Measurements from ENCODE around the gene RALGAPB.

RALGAPB gene

DNA sequence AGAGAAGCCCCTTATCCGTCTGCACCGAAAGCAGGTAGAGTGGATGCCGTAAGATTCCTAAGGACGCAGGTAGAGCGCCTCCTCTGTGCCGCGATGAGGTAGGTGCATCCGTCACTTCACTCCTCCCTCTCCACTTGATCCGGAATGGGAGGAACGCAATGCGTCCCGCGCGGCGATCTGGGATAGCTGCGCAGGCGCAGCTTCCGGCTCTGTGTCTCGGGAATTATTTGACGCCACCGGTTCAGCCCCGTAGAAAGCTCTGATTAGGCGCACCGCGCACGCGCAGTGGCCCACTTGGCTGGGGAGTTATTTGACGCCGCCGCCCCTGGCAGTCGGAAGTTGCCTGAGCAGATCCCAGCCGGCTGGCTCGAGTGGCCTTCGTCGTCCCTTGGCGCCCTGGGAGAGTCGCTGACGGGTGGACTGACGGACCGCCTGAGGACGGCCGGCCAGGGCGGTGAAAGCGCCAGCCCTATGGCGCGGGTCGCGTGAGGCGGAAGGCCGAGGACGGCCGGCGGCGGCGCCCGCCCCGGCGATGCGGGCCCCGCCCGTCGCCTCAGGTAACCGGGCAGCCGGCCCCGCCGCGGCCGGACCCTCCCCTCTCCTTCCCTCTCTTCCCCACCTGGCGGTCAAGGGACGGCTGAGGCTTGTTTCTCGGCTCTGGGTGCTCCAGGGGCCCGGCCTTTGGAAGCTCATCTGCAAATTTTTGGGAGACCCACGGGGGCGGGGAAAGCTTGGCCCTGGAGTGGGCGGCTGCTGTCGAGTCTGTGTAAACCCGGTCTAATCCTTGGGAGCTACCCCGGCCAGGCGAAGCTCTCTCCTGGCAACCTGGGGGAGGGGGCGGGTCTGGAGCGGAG is at the start of gene RALGAPB:
Gene RALGAPB, plus strand, starts transcription at position 331 of the 854 bp plus-strand sequence. CDS start 15,590 bp downstream, outside the sequence.
- intact Hi-C loops (cut with DNase I; ENCODE audit: low total_unique reads), result no loop called here
- peaks cover 0 to 39% (median 26%) of the 10 kb centered on the region in 4 donors for H3K4me1 ChIP-seq
- no peaks in the 10 kb centered on the region for H3K27me3 ChIP-seq
- DNase-seq, result peak; percentile 99
- H3K27ac ChIP-seq, result peak within 1 kb of the TSS; percentile 84 to 95
- TF ChIP-seq CTCF (IDR thresholded peaks at IDR 0.05), result peak; percentile 25 to 29
- peak within 1 kb of the TSS; percentile 68 to 83 for H3K4me3 ChIP-seq
- H3K36me3 ChIP-seq, result no peaks in the 10 kb centered on the region
- no peaks in the 10 kb centered on the region for H3K9me3 ChIP-seq

DNA sequence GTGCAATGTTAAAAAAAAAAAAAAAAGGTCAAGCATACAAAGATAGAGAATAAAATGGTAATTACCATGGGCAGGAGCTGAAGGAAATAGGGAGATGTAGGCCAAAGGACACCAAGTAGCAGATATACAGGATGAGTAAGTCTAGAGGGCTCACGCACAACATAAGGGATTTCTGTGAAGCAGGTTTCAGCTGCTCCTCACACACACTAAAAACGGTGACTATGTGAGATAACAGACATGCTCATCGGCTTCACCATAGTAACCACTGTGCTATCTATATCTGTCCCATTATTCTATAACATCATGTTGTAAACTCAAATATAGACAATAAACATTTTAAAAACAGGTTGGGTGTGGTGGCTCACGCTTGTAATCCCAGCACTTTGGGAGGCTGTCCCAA is 49.1 kb upstream of the RALGAPB start:
- intact Hi-C loops (cut with DNase I; ENCODE audit: low total_unique reads), result no loop called here
- H3K4me3 ChIP-seq, result no peak overlapping the region
- no peaks in the 10 kb centered on the region for H3K9me3 ChIP-seq
- DNase-seq, result no peak
- H3K27ac ChIP-seq, result no peak overlapping the region
- no peaks in the 10 kb centered on the region for H3K27me3 ChIP-seq
- H3K36me3 ChIP-seq, result peaks cover 71 to 100% (median 93%) of the 10 kb centered on the region in 3 donors
- no peak for TF ChIP-seq CTCF (IDR thresholded peaks at IDR 0.05)
- H3K4me1 ChIP-seq, result peaks cover 0 to 4% (median 0%) of the 10 kb centered on the region in 4 donors

DNA sequence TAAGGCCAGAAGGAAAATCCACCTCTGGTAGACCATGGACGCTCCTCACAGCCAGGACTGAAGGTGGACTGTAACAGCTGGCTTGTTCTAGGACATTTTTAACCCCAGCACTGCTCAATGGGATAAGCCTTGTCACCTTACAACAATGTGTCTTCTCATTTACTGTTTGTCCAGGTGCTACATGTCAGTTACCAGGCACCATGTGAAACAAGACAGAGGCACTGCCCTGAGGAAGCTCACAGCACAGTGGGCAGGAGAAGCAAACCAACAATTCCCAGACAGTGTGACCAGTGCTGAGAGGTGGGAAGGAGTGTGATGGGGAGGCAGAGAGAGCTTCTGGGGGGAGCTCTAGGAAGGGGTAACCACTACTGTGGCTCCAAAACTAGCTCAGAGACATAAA is 48.2 kb upstream of the RALGAPB start:
- peaks cover 0 to 4% (median 0%) of the 10 kb centered on the region in 4 donors for H3K4me1 ChIP-seq
- no peak overlapping the region for H3K27ac ChIP-seq
- no peak for TF ChIP-seq CTCF (IDR thresholded peaks at IDR 0.05)
- no peaks in the 10 kb centered on the region for H3K9me3 ChIP-seq
- H3K4me3 ChIP-seq, result no peak overlapping the region
- peaks cover 74 to 100% (median 93%) of the 10 kb centered on the region in 3 donors for H3K36me3 ChIP-seq
- intact Hi-C loops (cut with DNase I; ENCODE audit: low total_unique reads), result no loop called here
- DNase-seq, result no peak
- no peaks in the 10 kb centered on the region for H3K27me3 ChIP-seq

- intact Hi-C loops (cut with DNase I; ENCODE audit: low total_unique reads), result loop anchor here (5.0 kb wide), 1 partner anchor 389 kb away; no protein-coding TSS in a partner anchor
- no peak for DNase-seq
- Histone ChIP-seq H3K36me3 (peaks cover 74 to 100% (median 93%) of the 10 kb centered on the region in 3 donors), H3K4me1 (peaks cover 0 to 4% (median 0%) of the 10 kb centered on the region in 4 donors), H3K4me3 (no peak overlapping the region), H3K9me3 (no peaks in the 10 kb centered on the region), H3K27ac (no peak overlapping the region), H3K27me3 (no peaks in the 10 kb centered on the region)
- TF ChIP-seq CTCF (IDR thresholded peaks at IDR 0.05), result no peak
Measured at GRCh38 chr20:38426006-38426897, 46.4 kb upstream of the RALGAPB start.

- intact Hi-C loops (cut with DNase I; ENCODE audit: low total_unique reads), result loop anchor here (5.0 kb wide), 1 partner anchor 390 kb away; no protein-coding TSS in a partner anchor
- DNase-seq, result no peak
- TF ChIP-seq CTCF (IDR thresholded peaks at IDR 0.05), result no peak
- Histone ChIP-seq H3K4me1 (peaks cover 0 to 4% (median 0%) of the 10 kb centered on the region in 4 donors), H3K9me3 (peaks cover 0 to 5% (median 0%) of the 10 kb centered on the region in 3 donors), H3K4me3 (no peak overlapping the region), H3K27ac (no peak overlapping the region), H3K36me3 (peaks cover 73 to 100% (median 94%) of the 10 kb centered on the region in 3 donors), H3K27me3 (no peaks in the 10 kb centered on the region)
Measured at GRCh38 chr20:38427655-38428023, 45.0 kb upstream of the RALGAPB start.
